ENCODE data around the gene DIP2C.
A peak's percentile ranks its signal among the peaks of the same experiment; 100 is the strongest.
"Not testable (repeated sequence)": the region's sequence is repeated elsewhere in the genome, so short reads cannot be mapped to it uniquely, and the experiment has no call there.

Gene DIP2C

GRCh38 chr10:600234-600633 lies 89.2 kb downstream of the DIP2C start:
- DNase-seq: no peak
- no peak for TF ChIP-seq CTCF (IDR thresholded peaks at IDR 0.05; ENCODE audit: low read depth, low read length, missing control alignments)
- Histone ChIP-seq H3K36me3 (replicated peaks) (no peaks in the 10 kb centered on the region), H3K4me3 (ENCODE audit: low read depth, low read length) (no peak overlapping the region), H3K27ac (no peak overlapping the region), H3K27me3 (replicated peaks) (no peaks in the 10 kb centered on the region)
- in situ Hi-C loops (cut with HindIII; ENCODE audit: low pct_ligation_motif_present, low sequenced_read_pairs): no loop called here

- in situ Hi-C loops (cut with HindIII; ENCODE audit: low pct_ligation_motif_present, low sequenced_read_pairs): no loop called here
- Histone ChIP-seq H3K27ac (no peak overlapping the region), H3K36me3 (replicated peaks) (no peaks in the 10 kb centered on the region), H3K4me3 (ENCODE audit: low read depth, low read length) (no peak overlapping the region), H3K27me3 (replicated peaks) (no peaks in the 10 kb centered on the region)
- TF ChIP-seq CTCF (IDR thresholded peaks at IDR 0.05; ENCODE audit: low read depth, low read length, missing control alignments): no peak
- no peak for DNase-seq
Measured at GRCh38 chr10:599767-600166, 89.7 kb downstream of the DIP2C start.

- DNase-seq: peak; percentile 94
- in situ Hi-C loops (cut with HindIII; ENCODE audit: low pct_ligation_motif_present, low sequenced_read_pairs): no loop called here
- Histone ChIP-seq H3K36me3 (replicated peaks) (no peaks in the 10 kb centered on the region), H3K27me3 (replicated peaks) (no peaks in the 10 kb centered on the region), H3K27ac (peak overlapping the region; percentile 89), H3K4me3 (ENCODE audit: low read depth, low read length) (no peak overlapping the region)
- TF ChIP-seq CTCF (IDR thresholded peaks at IDR 0.05; ENCODE audit: low read depth, low read length, missing control alignments): no peak
Measured at GRCh38 chr10:598415-599170, 90.9 kb downstream of the DIP2C start.

- in situ Hi-C loops (cut with HindIII; ENCODE audit: low pct_ligation_motif_present, low sequenced_read_pairs): no loop called here
- Histone ChIP-seq H3K27me3 (replicated peaks) (no peaks in the 10 kb centered on the region), H3K36me3 (replicated peaks) (no peaks in the 10 kb centered on the region), H3K4me3 (ENCODE audit: low read depth, low read length) (no peak overlapping the region), H3K27ac (peak overlapping the region; percentile 89)
- no peak for TF ChIP-seq CTCF (IDR thresholded peaks at IDR 0.05; ENCODE audit: low read depth, low read length, missing control alignments)
- no peak for DNase-seq
Measured at GRCh38 chr10:597976-598375, 91.5 kb downstream of the DIP2C start.

- in situ Hi-C loops (cut with HindIII; ENCODE audit: low pct_ligation_motif_present, low sequenced_read_pairs): no loop called here
- Histone ChIP-seq H3K4me3 (ENCODE audit: low read depth, low read length) (no peak overlapping the region), H3K27ac (no peak overlapping the region), H3K36me3 (replicated peaks) (no peaks in the 10 kb centered on the region), H3K27me3 (replicated peaks) (no peaks in the 10 kb centered on the region)
- TF ChIP-seq CTCF (IDR thresholded peaks at IDR 0.05; ENCODE audit: low read depth, low read length, missing control alignments): no peak
- DNase-seq: no peak
Measured at GRCh38 chr10:596725-597345, 92.6 kb downstream of the DIP2C start.

GRCh38 chr10:596131-596530 lies 93.3 kb downstream of the DIP2C start:
- H3K36me3 ChIP-seq (replicated peaks); in situ Hi-C loops (cut with HindIII; ENCODE audit: low pct_ligation_motif_present, low sequenced_read_pairs); H3K4me3 ChIP-seq (ENCODE audit: low read depth, low read length); H3K27ac ChIP-seq; DNase-seq; H3K27me3 ChIP-seq (replicated peaks): not testable (repeated sequence)

Data from brain microvascular endothelial cell (primary cell).